ENCODE measurements around the gene SCAMP2. TPM values are rescaled to one million over a fixed set of nuclear protein-coding genes. Genes with fewer than 3 reads are reported as not detected.

The SCAMP2 gene
- total RNA-seq, 2 donors from 2014 or later: 63.4 to 65.2 TPM

DNA sequence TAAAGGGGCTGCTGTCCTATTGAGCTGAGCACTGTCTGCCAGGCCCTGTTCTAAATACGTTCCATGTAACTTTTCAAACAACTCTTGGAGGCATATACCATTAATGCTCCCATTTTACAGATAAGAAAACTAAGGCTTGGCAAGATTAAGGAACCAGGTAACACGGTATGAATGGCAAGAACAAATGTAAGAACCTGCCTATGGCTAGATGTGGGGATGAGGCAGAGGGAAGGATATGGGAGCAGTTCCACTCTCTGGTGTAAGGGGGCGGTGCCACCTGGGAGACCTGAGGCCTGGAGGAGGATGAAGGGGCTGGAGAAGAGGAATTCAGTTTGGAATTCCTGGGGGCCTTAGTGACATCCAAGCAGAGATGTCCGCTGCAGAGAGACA lies 64.3 kb downstream of the SCAMP2 start:
- DNase-seq (no peak), ATAC-seq (no peak)
- intact Hi-C loops (cut with DNase I): no loop called here

DNA sequence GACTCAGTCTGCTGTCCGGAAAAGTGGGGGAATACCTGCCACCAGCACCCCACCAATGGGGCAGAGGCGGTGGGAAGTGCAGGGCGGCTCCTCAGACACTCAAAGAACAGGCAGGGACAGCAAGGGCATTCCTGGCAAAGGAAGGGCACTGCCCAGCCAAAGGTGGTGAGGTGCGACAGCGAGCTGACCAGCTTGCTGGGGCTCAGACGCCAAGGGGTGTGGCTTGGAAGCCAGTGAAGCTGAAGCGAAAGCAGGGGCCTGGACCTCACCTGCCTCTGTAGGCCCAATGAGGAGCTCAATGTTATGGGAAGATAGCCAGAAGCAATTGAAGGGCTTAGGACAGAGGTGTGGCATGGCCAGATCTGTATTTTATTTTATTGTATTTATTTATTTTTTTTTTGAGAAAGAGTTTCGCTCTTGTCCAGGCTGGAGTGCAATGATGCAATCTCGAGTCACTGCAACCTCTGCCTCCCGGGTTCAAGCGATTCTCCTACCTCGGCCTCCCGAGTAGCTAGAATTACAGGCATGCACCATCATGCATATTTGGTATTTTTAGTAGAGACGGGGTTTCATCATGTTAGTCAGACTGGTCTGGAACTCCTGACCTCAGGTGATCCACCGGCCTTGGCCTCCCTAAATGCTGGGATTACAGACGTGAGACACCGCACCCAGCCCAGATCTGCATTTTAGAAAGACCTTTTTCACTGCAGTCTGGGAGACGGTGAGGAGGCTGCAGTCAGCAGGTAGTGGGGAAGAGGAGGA lies 64.9 kb downstream of the SCAMP2 start:
- peak; percentile 52 to 73 for ATAC-seq
- intact Hi-C loops (cut with DNase I): no loop called here
- DNase-seq: no peak

DNA sequence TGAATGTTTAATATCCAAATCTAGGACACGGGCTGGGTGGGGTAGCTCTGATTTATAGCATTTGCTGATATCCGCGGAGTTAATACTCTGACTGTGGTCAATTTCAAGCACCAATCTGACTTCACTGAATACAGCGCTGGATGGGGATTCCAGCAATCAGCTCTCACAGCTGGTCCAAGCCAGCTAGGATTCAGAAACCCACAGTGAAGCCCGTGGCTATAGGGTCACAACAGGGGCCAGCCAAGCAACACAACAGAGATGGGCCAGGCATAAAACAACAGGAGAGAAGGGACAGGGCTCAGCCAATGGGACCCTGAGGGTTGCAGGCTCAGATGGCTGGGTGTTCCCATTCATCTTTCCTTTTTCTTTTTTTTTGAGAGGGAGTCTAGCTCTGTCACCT lies 65.9 kb downstream of the SCAMP2 start:
- intact Hi-C loops (cut with DNase I): no loop called here
- ATAC-seq (no peak), DNase-seq (no peak)

DNA sequence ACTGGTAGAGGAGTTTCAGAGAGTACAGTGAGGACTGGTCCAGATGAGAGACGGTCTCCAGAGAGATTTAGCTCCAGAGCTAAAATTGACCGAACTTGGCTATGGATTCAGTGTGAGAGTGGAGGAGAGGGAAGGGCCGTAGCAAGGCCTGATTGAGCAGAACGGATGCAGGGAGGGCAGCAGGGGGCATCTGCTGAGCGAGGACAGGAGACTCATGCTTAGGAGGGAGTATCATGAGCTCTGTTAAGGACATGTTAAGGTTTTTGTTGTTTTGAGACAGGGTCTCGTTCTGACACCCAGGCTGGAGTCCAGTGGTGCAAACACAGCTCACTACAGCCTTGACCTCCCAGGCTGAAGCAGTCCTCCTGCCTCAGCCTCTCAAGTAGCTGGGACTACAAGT lies 68.2 kb downstream of the SCAMP2 start:
- intact Hi-C loops (cut with DNase I): no loop called here
- DNase-seq (no peak), ATAC-seq (no peak)

DNA sequence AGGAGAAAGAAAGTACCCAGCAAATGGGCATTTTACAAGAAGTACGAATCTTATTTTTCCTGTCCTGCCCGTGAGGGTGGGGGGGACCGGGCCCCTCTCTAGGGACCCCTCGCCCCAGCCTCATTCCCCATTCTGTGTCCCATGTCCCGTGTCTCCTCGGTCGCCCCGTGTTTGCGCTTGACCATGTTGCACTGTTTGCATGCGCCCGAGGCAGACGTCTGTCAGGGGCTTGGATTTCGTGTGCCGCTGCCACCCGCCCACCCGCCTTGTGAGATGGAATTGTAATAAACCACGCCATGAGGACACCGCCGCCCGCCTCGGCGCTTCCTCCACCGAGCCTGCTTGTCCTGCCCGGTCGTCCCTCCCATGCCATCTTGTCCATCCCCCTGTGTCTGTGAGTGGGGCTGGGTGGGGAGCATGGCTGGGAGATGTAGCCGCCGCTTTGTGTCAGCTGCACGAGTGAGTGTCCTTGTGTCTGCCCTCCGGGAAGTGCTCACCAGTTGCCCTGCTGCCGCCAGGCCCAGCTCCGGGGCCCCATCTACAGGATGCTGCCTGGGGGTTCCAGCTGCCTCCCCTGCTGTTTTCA lies 70.2 kb downstream of the SCAMP2 start:
- intact Hi-C loops (cut with DNase I): no loop called here
- DNase-seq (no peak), ATAC-seq (no peak)

DNA sequence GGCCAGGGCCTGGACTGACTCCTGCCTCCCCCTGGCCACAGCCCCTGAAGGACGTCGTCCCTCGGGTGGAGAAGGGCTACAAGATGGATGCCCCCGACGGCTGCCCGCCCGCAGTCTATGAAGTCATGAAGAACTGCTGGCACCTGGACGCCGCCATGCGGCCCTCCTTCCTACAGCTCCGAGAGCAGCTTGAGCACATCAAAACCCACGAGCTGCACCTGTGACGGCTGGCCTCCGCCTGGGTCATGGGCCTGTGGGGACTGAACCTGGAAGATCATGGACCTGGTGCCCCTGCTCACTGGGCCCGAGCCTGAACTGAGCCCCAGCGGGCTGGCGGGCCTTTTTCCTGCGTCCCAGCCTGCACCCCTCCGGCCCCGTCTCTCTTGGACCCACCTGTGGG lies 70.9 kb downstream of the SCAMP2 start:
- intact Hi-C loops (cut with DNase I): no loop called here
- DNase-seq: no peak

DNA sequence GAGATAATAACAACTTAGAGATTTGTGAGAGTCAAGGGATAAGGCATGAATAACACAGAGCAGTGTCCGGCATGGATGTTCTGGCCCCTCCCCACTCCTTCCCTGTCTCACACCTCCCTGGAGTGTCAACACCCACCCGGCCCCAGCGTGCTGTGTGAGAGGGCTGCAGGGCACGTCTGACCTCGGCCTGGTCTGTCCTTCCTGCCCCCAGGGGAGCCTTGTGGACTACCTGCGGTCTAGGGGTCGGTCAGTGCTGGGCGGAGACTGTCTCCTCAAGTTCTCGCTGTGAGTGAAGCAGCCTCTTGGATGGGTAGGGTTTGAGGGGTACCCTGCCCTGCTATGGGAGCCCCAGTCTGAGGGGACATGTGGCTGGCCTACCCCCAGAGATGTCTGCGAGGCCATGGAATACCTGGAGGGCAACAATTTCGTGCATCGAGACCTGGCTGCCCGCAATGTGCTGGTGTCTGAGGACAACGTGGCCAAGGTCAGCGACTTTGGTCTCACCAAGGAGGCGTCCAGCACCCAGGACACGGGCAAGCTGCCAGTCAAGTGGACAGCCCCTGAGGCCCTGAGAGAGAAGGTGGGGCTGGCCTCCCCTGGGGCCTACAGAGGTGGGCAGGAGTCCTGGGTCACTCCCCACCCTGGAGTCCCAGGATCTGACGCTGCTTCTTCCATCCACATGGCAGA lies 71.7 kb downstream of the SCAMP2 start:
- DNase-seq (no peak), ATAC-seq (no peak)
- intact Hi-C loops (cut with DNase I): no loop called here

More for the DNA sequence above, 70.9 kb downstream of the SCAMP2 start:
- no peak for ATAC-seq

DNA sequence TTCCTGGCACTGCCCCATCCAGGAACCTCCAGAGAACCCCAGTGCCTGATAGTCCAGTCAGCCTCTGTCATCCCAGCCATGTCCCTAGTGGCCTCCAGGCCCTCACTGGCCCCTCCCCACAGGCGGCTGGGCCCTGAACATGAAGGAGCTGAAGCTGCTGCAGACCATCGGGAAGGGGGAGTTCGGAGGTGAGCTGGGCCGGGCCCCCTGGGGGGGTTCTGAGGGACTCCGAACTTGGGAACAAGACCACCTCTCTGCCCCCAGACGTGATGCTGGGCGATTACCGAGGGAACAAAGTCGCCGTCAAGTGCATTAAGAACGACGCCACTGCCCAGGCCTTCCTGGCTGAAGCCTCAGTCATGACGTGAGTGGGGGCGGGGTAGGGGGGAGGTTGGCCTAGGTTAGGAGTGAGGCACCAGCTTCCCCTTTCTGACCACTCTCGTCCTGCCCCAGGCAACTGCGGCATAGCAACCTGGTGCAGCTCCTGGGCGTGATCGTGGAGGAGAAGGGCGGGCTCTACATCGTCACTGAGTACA lies 72.5 kb downstream of the SCAMP2 start:
- DNase-seq: no peak
- intact Hi-C loops (cut with DNase I): loop anchor here in 1 of 2 donors (1.0 kb wide), 1 partner anchor 29 kb away; no protein-coding TSS in a partner anchor
- peak in 1 of 2 donors; percentile 4 for ATAC-seq

DNA sequence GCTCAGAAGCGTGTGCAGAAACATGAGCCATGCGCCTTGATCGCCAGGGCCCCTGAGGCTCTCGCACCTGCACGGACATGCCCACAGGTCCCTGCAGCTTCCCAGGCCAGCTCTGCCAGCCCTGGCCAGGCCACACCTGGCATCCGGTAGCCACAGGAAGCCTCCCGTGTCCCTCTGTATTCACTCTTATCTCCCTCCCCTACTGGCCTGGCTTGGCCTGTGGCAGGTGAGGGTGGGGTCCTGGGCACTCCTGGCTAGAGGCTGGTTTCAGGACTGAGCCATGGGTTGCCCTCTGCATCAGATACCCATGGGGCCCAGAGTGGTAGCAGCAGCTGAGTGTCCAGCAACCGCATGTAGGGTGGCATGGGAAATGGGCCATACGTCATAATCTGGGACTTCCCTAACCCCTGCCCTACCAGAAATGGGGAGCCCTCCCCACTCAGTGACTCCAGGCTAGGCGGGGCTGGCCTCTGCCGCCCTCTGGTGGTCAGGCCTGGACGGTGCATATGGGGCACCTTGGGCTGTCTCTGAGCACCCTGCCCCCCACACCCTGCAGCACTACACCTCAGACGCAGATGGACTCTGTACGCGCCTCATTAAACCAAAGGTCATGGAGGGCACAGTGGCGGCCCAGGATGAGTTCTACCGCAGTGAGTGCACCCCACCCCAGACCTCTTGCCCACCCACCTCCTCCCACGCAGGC lies 73.2 kb downstream of the SCAMP2 start:
- peak; percentile 87 to 90 for ATAC-seq
- intact Hi-C loops (cut with DNase I): loop anchor here in 1 of 2 donors (1.0 kb wide), 1 partner anchor 29 kb away; no protein-coding TSS in a partner anchor
- peak; percentile 78 for DNase-seq

DNA sequence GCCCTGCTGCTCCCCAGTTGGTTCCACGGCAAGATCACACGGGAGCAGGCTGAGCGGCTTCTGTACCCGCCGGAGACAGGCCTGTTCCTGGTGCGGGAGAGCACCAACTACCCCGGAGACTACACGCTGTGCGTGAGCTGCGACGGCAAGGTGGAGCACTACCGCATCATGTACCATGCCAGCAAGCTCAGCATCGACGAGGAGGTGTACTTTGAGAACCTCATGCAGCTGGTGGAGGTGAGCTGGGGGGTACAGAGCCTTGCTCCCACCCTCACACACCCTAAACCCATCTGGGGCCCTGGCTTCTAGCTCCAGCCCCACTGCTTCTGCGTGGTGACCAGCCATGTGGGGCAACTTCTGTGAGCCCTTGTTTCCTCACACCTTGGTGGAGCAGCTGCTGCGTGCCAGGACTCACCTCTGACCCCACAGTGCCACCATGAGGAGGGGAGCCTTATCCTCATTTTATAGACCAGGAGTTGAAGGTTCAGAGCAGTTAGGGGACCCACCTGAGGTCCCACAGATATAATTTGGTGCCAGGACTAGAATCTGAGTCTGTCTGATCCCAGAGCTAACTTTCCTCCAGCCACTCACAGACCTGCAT lies 73.8 kb downstream of the SCAMP2 start:
- ATAC-seq: no peak
- intact Hi-C loops (cut with DNase I): no loop called here
- no peak for DNase-seq

DNA sequence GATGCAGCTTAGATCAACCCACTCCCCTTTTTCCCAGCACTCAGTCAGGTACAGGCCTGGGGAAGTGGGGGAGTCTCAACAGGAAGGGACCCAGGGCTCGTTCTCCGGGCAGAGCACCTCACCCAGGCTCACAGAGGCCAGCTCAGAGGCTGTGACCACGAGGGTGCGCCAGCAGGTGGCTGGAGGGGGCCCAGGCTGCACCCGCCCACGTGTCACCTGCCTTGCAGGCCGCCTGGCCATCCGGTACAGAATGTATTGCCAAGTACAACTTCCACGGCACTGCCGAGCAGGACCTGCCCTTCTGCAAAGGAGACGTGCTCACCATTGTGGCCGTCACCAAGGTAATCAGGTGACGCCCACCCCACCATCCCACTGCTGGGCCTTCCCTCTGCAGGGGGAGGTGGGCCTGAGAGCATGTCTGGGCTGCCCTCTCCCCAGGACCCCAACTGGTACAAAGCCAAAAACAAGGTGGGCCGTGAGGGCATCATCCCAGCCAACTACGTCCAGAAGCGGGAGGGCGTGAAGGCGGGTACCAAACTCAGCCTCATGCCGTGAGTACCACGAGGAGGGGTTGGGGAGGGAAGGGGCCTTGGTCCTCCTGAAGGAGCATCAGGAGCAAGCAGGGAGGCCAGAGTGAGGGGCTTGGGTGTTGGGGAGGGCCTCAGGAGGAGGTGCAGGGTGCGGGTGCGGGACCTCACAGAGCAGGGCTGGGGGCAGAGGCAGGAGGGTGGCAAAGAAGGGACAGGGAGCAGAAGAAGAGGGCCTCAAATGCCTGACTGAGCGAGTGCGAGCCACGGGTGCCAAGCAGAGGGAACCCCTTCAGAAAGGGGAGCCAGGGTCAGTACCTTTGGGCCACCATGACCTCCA lies 74.5 kb downstream of the SCAMP2 start:
- no peak for DNase-seq
- peak; percentile 24 to 28 for ATAC-seq
- intact Hi-C loops (cut with DNase I): no loop called here

DNA sequence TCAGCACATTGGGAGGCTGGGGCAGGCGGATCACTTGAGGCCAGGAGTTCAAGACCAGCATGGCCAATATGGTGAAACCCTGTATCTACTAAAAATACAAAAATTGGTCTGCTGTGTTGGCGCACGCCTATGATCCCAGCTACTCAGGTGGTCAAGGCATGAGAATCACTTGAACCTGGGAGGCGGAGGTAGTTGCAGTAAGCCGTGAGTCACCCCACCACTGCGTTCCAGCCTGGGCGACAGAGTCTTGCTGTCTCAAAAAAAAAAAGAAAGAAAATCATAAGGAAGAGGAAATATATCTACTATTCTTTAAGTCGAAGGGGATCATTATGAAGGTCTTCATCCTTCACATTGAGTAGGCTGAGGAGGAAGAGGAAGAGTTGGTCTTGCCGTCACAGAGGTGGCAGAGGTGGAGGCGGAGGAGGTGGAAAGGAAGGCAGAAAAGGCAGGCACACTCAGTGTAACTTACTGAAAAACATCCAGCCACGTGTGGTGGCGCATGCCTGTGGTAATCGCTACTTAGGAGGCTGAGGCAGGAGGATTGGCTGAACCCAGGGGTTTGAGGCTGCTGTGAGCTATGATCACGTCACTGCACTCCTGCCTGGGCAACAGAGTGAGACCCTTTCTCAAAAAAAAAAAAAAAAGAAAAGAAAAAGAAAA lies 77.1 kb downstream of the SCAMP2 start:
- ATAC-seq: no peak
- intact Hi-C loops (cut with DNase I): no loop called here

DNA sequence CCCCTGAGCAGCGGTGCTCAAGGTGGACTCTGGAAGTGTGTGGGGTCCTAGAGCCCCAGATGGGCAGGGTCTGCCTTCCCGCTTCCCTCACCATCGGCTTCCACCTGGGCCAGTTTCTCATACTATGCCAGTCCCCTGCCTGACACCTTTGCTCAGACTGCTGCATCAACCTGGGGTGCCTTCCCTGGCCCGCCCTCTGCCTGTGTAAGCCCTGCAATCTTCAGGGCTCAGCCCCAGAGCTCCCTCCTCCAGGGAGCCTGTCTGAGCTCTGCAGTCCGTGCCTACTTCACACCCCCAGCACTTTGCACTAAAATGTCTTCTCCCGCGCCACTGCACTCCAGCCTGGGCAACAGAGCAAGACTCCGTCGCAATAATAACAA lies 78.2 kb downstream of the SCAMP2 start:
- ATAC-seq (no peak), DNase-seq (no peak)
- intact Hi-C loops (cut with DNase I): no loop called here

More for the DNA sequence above, 77.1 kb downstream of the SCAMP2 start:
- no peak for DNase-seq

DNA sequence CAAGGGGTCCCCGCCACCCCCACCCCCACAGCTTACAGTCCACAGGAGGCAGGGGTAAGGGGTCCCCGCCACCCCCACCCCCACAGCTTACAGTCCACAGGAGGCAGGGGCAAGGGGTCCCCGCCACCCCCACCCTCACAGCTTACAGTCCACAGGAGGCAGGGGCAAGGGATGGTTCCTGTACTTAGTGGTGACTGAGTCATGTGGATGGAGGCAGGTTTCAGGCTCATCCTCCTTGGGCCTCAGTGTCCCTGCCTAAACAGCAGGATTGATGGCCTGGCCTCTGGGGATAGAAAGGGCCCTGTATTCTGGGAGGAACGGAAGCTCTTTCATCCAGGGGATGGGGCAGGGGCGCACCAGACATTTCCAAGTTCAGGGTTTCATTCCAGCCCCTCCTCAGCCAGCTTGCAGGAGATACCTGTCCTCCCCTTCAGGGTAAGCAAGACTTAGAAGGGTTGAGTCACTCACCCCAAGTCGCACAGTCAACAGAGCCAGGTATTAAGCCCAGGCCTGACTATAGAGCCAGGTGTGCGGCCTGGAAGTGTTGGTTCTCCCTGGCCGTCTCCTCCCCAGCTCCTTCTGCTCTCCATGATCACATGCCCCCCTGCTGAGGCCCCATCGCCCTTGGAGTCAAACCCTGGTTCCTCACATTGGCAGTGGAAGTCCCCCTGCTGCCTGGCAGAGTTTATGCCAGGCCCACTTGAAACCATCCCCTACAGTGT lies 78.8 kb downstream of the SCAMP2 start:
- DNase-seq (no peak), ATAC-seq (no peak)
- intact Hi-C loops (cut with DNase I): no loop called here
